HCT116 (cell line): ENCODE measurements around the gene PPM1E. TPM values are rescaled to one million over a fixed set of nuclear protein-coding genes. Genes with fewer than 3 reads are reported as not detected.

Experiments
- ATAC-seq: fragments of 200-7000 bp; cut with Tn5 transposase; 2 replicates; pipeline ENCODE4 v1.9.1; 2020; ENCODE audit warnings: mild to moderate bottlenecking, moderate library complexity
- BruUV-seq: library from RNA; stranded (reverse); fragments of 400-500 nt; replicated peaks from 2 replicates; lab custom pipeline; 2021; lab: Mats Ljungman, UMichigan
- CTCF ChIA-PET: fragments of 300-600 bp; sonication (Branson Sonifier 250); formaldehyde crosslinking; loops from one replicate; lab custom pipeline; 2021; ENCODE audit warnings: antibody characterized with exemption; lab: Charles Lee
- POLR2A ChIA-PET: fragments of 300-600, 350-600 bp; sonication (Branson Sonifier 250); formaldehyde crosslinking; loops from one replicate; lab custom pipeline; 2021; ENCODE audit warnings: antibody characterized with exemption; lab: Charles Lee
- RAD21 ChIA-PET, 2 experiments: fragments of 300-600 bp; sonication (Branson Sonifier 250); formaldehyde crosslinking; loops; one replicate each; lab custom pipeline; 2023; ENCODE audit warnings: low total read pairs in 2 of 2; ENCODE audit not compliant: uncharacterized antibody in 2 of 2, unreplicated experiment in 2 of 2, low non-redundant PET in 1 of 2; lab: Charles Lee
- DNase-seq: peaks from one replicate; pipeline ENCODE4 v3.0.0-alpha.2; 2010; ENCODE audit warnings: low read depth, low spot score
- H2AFZ ChIP-seq: fragments of 200-600 bp; shearing (Covaris generic), sonication (generic); 2 replicates; pipeline ENCODE4 v1.6.1; 2017; ENCODE audit warnings: low read depth, mixed run types, mixed read lengths, antibody characterized with exemption, low read length; ENCODE audit not compliant: poor library complexity, severe bottlenecking
- H3K27ac ChIP-seq: 2 replicates; pipeline ENCODE4 v1.5.1; 2012; ENCODE audit warnings: low read depth, low read length
- H3K27me3 ChIP-seq: fragments of 200-600 bp; sonication (generic); 2 replicates; pipeline ENCODE4 v1.6.1; 2016; ENCODE audit warnings: mixed run types, low read length, mixed read lengths; ENCODE audit not compliant: insufficient read depth
- H3K36me3 ChIP-seq, 2 experiments: fragments of 200-500 bp in 1 of 2; fragments of 200-600 bp in 1 of 2; sonication (Bioruptor generic) in 1 of 2; sonication (generic) in 1 of 2; 2 replicates each; pipeline versions ENCODE4 v1.5.1 to v1.6.1; 2014 to 2016; ENCODE audit warnings: low read length in 2 of 2, inconsistent platforms in 1 of 2, mixed read lengths in 1 of 2, mixed run types in 1 of 2; ENCODE audit not compliant: insufficient read depth in 2 of 2, control insufficient read depth in 1 of 2
- H3K4me1 ChIP-seq, 2 experiments: fragments of 200-600 bp in 1 of 2; sonication (generic) in 1 of 2; 2 replicates each; pipeline versions ENCODE4 v1.5.1 to v1.6.1; 2012 to 2017; ENCODE audit warnings: low read length in 2 of 2, inconsistent platforms in 1 of 2, mild to moderate bottlenecking in 1 of 2, mixed read lengths in 1 of 2, mixed run types in 1 of 2, moderate library complexity in 1 of 2; ENCODE audit not compliant: insufficient read depth in 2 of 2, control insufficient read depth in 1 of 2
- H3K4me2 ChIP-seq: fragments of 200-600 bp; sonication (generic); 2 replicates; pipeline ENCODE4 v1.6.1; 2017; ENCODE audit warnings: mixed run types, low read length, mixed read lengths
- H3K4me3 ChIP-seq, 2 experiments: fragments of 200-600 bp in 1 of 2; sonication (generic) in 1 of 2; replicated peaks in 1 of 2; 2 replicates each; pipeline ENCODE4 v1.5.1; 2011 to 2016; ENCODE audit warnings: low read length in 2 of 2, control low read depth in 1 of 2, low read depth in 1 of 2, mild to moderate bottlenecking in 1 of 2, mixed read lengths in 1 of 2, mixed run types in 1 of 2
- H3K79me2 ChIP-seq: fragments of 200-600 bp; sonication (generic); 2 replicates; pipeline ENCODE4 v1.6.1; 2017; ENCODE audit warnings: mild to moderate bottlenecking, mixed run types, low read length, moderate library complexity, mixed read lengths; ENCODE audit not compliant: insufficient read depth
- H3K9ac ChIP-seq: fragments of 200-600 bp; sonication (generic); 2 replicates; pipeline ENCODE4 v1.6.1; 2016; ENCODE audit warnings: low read length, mixed read lengths
- H3K9me2 ChIP-seq: fragments of 200-600 bp; sonication (generic), shearing (Covaris generic); 2 replicates; pipeline ENCODE4 v1.6.1; 2017; ENCODE audit warnings: mixed run types, mild to moderate bottlenecking, moderate library complexity; ENCODE audit not compliant: insufficient read depth
- H3K9me3 ChIP-seq, 2 experiments: fragments of 200-500 bp in 1 of 2; fragments of 200-600 bp in 1 of 2; sonication (Bioruptor generic) in 1 of 2; sonication (generic) in 1 of 2; 2 replicates each; pipeline ENCODE4 v1.6.1; 2014 to 2017; ENCODE audit warnings: low read length in 2 of 2, mixed read lengths in 2 of 2, inconsistent platforms in 1 of 2, low read depth in 1 of 2, mild to moderate bottlenecking in 1 of 2, mixed run types in 1 of 2, moderate library complexity in 1 of 2; ENCODE audit not compliant: control insufficient read depth in 1 of 2, insufficient read depth in 1 of 2
- H4K20me1 ChIP-seq: fragments of 200-600 bp; sonication (generic), shearing (Covaris generic); 2 replicates; pipeline ENCODE4 v1.6.1; 2017; ENCODE audit warnings: mixed run types, mild to moderate bottlenecking, moderate library complexity; ENCODE audit not compliant: insufficient read depth
- CBX3 ChIP-seq: IDR thresholded peaks from 2 replicates; pipeline ENCODE4 v1.6.1; 2012; ENCODE audit warnings: low read depth
- CEBPB ChIP-seq: IDR thresholded peaks from 2 replicates; pipeline ENCODE4 v1.6.1; 2012; ENCODE audit warnings: low read depth
- EGR1 ChIP-seq: IDR thresholded peaks from 2 replicates; pipeline ENCODE4 v1.6.1; 2012; ENCODE audit warnings: low read depth
- ELF1 ChIP-seq: IDR thresholded peaks from 2 replicates; pipeline ENCODE4 v1.6.1; 2012; ENCODE audit warnings: low read depth, borderline replicate concordance
- FOSL1 ChIP-seq: IDR thresholded peaks from 2 replicates; pipeline ENCODE4 v1.6.1; 2012; ENCODE audit warnings: low read depth
- JUND ChIP-seq: IDR thresholded peaks from 2 replicates; pipeline ENCODE4 v1.6.1; 2012
- MAX ChIP-seq: IDR thresholded peaks from 2 replicates; pipeline ENCODE4 v1.6.1; 2012
- POLR2A ChIP-seq: IDR thresholded peaks from 2 replicates; pipeline ENCODE4 v1.7.0; 2011; ENCODE audit warnings: borderline replicate concordance; ENCODE audit not compliant: insufficient read depth, insufficient read length; ENCODE audit errors: extremely low read depth
- POLR2AphosphoS5 ChIP-seq: IDR thresholded peaks from 2 replicates; pipeline ENCODE4 v1.6.1; 2011; ENCODE audit warnings: mild to moderate bottlenecking, low read depth, low read length, moderate library complexity
- REST ChIP-seq: IDR thresholded peaks from 2 replicates; pipeline ENCODE4 v1.6.1; 2012; ENCODE audit warnings: low read depth
- SIN3A ChIP-seq: IDR thresholded peaks from 2 replicates; pipeline ENCODE4 v1.6.1; 2012; ENCODE audit warnings: low read depth
- SRF ChIP-seq: IDR thresholded peaks from 2 replicates; pipeline ENCODE4 v1.6.1; 2012; ENCODE audit warnings: low read depth
- TCF7L2 ChIP-seq: IDR thresholded peaks from 2 replicates; pipeline ENCODE4 v1.7.0; 2011; ENCODE audit warnings: borderline replicate concordance, inconsistent platforms; ENCODE audit not compliant: insufficient read depth, insufficient read length; ENCODE audit errors: extremely low read depth
- intact Hi-C: fragments of 100-400 bp; cut with micrococcal nuclease; formaldehyde crosslinking; loops from 2 replicates; pipeline ENCODE4 v1.10.0; 2022
- total RNA-seq: library from RNA; stranded (reverse); gene quantifications from one replicate; pipeline ENCODE4 v1.2.1, GENCODE V29; 2021; ENCODE audit not compliant: unreplicated experiment
- TF ChIP-seq, protein P1 (sequence below): IDR thresholded peaks from 2 replicates; pipeline ENCODE4 v1.6.1; 2012
- TF ChIP-seq, protein P2 (sequence below): IDR thresholded peaks from 2 replicates; pipeline ENCODE4 v1.6.1; 2011; ENCODE audit warnings: mild to moderate bottlenecking, low read length, moderate library complexity; ENCODE audit not compliant: insufficient replicate concordance; ENCODE audit errors: extremely low read depth

PPM1E gene
- total RNA-seq, 1 experiment from 2014 or later, result 0.02 TPM

DNA sequence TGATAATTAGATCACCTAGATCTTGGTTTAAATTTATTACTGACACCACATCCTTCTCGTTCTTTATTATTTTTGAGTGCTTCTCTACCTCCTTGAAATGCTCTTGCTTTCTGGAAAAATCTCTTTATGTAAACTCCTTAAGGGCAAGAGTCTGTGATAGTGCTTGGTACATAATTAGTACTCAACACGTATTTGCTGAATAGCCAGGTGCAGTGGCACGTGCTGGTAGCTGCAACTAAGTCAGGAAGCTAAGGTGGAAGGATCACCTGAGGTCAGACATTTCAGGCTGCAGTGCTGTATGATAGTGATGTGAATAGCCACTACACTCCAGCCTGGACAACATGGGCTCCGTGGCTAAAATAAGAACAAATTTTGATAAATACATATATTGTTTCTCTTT, 63.0 kb downstream of the PPM1E start:
- RAD21 ChIA-PET, result no interaction called here
- POLR2A ChIA-PET, result no interaction called here
- ATAC-seq, result no peak

More for the DNA sequence above, 63.0 kb downstream of the PPM1E start:
- Histone ChIP-seq H3K4me2 (no peak overlapping the region), H3K27ac (no peak overlapping the region), H3K9me2 (no peaks in the 10 kb centered on the region), H3K4me3 (no peak overlapping the region), H3K9ac (no peak overlapping the region), H2AFZ (no peak overlapping the region), H4K20me1 (no peaks in the 10 kb centered on the region), H3K79me2 (no peaks in the 10 kb centered on the region), H3K9me3 (no peaks in the 10 kb centered on the region), H3K27me3 (no peaks in the 10 kb centered on the region), H3K4me1 (no peaks in the 10 kb centered on the region), H3K36me3 (no peaks in the 10 kb centered on the region)
- BruUV-seq, result no TSS peak
- intact Hi-C loops, result no loop called here
- CTCF ChIA-PET, result no interaction called here
- TF ChIP-seq SRF, result no peak
- TF ChIP-seq EGR1, result no peak
- TF ChIP-seq, protein P1, sequence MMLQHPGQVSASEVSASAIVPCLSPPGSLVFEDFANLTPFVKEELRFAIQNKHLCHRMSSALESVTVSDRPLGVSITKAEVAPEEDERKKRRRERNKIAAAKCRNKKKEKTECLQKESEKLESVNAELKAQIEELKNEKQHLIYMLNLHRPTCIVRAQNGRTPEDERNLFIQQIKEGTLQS, result no peak
- no peak for TF ChIP-seq ELF1
- no peak for TF ChIP-seq REST
- no peak for TF ChIP-seq CEBPB
- no peak for TF ChIP-seq FOSL1
- no peak for TF ChIP-seq CBX3
- TF ChIP-seq POLR2A, result no peak
- TF ChIP-seq MAX, result no peak
- TF ChIP-seq POLR2AphosphoS5, result no peak
- TF ChIP-seq TCF7L2, result no peak
- TF ChIP-seq SIN3A, result no peak
- no peak for TF ChIP-seq JUND
- TF ChIP-seq, protein P2, sequence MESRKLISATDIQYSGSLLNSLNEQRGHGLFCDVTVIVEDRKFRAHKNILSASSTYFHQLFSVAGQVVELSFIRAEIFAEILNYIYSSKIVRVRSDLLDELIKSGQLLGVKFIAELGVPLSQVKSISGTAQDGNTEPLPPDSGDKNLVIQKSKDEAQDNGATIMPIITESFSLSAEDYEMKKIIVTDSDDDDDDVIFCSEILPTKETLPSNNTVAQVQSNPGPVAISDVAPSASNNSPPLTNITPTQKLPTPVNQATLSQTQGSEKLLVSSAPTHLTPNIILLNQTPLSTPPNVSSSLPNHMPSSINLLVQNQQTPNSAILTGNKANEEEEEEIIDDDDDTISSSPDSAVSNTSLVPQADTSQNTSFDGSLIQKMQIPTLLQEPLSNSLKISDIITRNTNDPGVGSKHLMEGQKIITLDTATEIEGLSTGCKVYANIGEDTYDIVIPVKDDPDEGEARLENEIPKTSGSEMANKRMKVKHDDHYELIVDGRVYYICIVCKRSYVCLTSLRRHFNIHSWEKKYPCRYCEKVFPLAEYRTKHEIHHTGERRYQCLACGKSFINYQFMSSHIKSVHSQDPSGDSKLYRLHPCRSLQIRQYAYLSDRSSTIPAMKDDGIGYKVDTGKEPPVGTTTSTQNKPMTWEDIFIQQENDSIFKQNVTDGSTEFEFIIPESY, result no peak
- DNase-seq, result no peak
